GM19351 (cell line): Measurements from ENCODE around the gene ASCC3.
A peak's percentile ranks its signal among the peaks of the same experiment; 100 is the strongest.

Source experiments
- ATAC-seq: cut with Tn5 transposase; IDR thresholded peaks from one replicate; pipeline ENCODE4 v1.9.1; 2021; ENCODE audit warnings: mild to moderate bottlenecking, moderate library complexity; ENCODE audit not compliant: unreplicated experiment

ASCC3 gene

DNA sequence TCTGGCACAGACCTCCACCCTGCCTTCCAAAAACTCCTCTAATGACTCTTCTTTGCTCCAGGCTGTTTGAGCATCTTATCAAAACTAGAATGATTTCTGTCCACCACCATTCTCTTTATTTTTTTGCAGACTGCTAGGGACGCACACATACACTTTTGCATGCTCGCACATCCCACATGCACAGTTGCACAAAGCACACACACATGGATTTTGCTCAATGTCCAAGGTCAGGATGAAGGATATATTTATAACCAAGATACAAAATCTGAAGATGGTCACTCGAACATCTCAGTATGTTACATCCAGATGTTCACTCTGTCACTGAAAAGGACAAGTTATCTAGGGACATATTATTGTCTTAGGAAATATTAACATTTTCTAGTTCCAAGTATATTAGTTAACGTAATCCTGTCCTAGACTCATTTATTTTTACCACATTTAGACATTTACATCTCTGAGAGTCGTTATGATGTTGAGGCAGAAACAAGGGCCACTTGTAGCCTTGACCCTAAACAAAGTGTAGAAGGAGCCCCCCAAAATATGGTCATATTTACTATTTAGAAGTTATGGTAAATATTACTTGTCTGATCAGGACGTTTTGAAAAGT, 413.0 kb downstream of the ASCC3 start:
- no peak for ATAC-seq

DNA sequence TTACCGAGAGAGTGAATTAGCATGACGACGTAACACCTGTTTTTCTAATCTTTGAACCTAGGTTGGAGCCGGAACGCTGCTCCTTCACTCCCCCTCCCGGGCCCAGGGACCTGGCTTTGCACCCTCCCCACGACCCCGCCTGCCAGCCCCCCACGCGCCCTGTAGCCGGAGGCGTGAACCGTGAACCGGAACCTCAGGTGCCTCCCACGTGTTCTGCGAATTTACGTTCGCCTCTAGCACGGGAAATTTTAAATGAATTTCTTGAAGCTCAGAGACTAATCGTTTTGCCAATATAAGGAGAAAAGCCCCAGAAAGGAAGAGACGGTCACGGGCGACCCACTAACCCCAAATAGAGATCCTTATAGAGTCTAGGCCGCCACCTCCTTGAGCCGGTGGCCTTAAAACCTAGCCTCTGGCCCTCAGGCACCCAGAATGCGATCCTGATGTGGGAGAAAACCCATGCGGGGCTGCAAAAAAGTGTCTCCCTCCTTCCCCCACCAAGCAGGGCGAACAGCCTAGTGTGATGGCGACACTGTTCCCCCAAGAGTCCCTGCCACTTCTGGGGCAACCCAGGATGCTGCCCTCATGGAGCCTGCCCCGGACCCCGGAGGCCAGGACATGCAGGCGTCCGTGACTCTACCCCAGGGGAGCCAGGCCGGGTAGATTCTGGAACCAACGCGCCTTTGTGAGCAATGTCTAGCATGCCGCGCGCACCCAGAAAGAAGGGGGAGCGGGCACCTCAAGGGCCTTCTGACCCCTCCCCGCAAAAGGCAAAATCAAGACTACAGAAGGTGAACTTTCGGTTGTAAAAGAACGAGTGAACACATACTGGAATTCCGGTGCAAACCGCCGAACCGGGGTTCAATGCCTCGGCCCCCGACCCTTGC, 413.8 kb downstream of the ASCC3 start:
- ATAC-seq, result no peak

DNA sequence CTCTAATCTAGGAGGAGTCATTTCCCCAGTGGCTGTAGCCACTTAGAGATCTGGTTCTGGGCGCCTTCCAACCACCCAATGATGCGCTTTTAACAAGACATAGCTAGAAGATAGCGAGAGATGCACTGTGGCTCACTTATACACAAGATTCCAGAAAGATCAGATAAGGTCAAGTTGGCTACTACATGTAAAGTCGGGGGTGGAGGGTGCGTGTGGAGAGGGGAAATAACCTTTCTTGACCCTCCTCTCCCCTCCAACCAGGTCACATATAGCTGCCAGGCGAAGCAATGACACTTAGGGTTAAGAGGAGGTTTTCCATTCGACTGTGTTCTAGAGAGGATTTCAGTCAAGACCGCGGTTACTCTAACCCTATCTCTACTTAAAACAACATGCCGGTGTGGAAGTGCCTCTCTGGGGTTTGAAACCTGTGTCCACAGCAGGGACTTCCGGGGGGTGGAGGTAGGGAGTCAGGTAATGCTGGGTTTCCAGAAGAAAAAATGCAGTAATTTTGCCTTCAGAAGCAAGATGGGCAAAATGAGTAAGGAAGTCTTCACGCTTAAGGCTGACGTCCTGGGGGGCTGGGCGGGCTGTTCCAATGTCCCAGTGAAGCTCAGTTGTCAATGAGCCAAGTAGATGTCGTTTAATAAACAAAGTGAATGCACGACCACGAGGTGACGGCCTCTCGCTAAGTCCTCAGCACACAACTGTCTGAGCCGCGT, 414.6 kb downstream of the ASCC3 start:
- ATAC-seq, result no peak

DNA sequence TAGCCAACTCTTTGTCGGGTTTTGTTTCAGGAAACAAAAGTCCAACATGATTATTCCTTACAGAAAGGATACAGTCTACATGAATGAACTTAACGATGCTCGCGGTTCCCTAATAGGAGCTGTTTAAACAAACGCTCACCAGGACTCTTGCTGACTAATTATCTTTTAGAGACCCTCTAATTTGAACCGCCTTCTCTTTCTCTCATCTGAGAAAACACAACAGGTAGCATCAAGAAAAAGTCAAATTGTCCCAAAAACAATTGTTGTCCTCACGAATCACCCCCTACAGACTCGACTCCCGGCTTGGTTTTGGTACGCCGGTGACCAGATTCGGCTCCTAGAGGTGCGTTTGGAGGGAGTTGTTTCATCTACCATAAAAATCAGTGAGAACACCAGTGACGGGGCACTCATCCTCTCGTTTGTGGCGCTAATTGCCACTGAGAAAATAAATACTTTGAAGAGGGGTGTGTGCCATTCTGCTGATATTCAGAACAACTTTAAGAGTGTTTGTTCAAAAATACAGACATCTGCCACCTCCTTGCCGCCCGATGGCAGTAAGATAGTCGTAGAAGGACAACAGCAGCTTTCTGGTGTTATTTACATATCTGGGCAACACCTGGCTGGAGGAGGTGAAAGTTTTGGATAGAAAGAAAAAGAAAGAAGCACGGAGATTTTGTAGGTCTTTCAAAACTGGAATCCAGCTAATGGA, 415.3 kb downstream of the ASCC3 start:
- ATAC-seq, result no peak

DNA sequence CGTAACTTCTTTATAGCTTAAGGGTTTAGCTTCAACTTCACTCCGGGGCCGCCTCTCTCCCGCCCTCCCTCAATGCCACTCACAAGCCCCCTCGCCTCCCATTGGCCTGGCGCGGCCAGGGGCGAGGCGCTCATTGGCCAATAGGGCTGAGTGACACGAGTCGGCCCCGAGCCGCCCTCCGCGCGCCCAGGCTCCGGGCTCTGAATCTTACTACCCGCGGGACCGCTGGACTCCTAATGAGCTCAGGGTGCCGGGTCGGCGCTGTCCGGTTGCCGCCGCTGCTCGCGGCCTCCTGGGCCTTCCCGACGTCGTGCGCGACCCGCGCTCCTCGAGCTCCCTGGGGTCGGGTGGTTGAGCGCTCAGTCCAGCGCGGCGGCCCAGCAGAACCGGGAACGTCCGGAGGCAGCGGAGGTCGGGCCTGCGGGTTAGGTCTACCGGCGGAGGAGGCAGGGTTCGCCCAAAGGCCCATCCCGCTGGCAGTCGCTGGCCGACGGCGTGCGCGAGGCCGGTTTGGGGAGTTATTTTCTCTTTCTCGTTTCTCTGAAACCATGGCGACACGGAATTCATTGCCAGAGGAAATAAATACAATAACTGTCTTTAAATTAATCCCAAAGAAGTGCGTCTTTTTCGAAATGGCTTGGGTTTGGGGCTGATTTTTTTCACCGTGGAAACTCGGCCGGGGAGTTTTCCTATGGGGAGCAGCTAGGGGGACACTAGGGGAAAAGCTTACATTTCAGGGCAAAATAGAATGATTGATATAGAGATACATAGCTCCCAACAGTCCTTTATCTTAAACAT, 416.0 kb downstream of the ASCC3 start, which contains the start of gene SIM1:
TSS of gene SIM1 (minus strand) at position 19 of the 798 bp plus-strand sequence. CDS start 1,453 bp downstream, outside the sequence.
- peak; percentile 45 for ATAC-seq

DNA sequence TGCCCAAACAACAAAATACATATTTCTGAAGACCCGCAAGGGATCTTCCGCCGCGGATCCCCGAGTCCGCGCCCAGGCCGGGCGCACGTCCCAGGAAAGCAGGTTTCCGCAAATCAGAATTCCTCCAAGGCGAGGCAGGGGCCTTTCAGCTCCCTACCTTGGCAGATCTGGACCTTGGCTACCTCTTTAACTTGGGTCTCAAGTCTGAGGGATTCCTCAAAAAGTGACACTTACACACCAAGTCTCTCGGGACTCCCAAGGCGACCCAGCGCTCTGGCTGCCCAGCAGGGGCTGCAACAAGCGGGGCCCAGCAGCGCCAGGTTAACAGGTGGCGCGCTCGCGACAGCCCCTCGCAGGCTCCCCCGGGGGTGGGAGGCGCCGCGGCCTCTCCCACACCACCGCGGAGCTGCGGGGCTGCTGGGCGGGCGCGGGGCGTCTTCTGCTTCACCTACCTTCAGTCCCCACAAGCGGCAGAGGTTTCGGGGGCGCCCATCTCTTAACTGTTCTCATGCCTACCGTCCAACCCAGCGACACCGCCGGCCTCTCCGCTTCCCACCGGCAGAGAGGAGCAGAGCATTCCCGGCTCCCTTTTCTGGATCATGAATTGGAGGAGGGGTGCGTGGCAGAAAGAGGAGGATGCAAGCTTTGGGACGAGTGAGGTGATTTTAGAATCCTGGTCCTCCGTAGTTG, 416.8 kb downstream of the ASCC3 start:
- no peak for ATAC-seq

DNA sequence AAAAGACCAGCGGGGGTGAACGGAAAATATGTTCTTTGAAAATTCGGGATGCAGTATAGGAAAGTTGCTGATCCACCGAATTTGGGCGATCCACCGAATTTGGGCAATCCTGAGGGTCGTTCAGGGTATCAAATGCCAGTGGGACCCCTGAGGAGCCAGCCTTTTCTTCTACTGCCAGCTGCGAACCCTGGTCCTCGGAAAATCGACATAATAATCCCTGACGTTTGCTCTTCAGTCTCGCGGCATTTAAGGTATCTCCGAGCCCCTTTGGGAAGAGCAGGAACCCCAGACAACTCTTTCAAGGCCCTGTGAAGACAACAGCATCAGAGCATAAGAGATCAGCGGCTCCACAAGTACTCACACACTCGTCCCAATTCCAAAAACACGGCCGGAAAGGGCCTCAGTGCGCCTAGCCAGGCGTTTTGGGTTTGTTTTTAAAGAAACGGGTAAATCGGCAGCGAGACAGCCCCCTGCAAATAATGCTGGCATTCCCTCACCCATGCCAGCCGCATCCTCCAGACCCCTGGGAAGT, 417.4 kb downstream of the ASCC3 start:
- ATAC-seq, result no peak

DNA sequence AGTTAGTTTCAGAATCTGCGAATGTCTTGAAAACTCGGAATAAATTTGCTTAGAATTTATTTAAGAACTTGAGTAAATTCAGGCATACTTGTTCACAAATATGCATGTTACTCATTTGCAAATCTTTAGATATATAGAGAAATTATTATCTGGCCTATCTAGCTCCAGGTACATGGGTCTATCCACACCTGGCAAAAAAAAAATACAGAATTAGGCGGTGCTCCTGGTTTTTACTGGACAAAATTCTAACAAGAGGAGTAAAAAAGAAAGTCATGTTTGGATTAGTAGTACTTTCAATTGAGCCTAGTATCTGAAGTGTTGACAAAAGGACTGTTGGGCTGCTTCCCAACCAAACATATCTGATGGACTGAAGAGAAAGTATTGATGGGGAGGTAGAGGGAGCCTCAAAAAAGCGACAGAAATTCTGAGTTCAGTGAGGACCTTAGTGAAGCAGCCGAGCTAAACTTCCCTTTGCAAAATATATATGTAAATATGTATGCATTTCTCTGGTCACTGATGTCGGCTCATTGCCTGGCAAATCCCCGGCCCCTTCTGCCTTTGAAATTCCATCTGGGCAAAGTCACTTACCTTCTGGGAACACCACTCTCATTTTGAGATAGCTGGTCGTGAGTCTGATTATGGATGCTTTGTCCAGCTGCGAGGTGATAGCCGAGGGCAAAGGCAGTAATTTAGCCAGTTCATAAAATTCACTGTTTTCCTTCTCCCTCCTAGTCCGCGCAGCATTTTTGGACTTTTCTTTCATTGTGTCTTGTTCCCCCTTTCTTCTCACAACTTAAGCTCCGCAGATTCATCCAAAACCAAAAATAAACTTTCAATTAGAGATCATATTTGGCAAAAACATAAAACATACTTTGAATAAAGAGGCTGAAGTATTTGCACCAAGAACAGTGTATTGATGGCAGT, 418.2 kb downstream of the ASCC3 start:
- no peak for ATAC-seq

DNA sequence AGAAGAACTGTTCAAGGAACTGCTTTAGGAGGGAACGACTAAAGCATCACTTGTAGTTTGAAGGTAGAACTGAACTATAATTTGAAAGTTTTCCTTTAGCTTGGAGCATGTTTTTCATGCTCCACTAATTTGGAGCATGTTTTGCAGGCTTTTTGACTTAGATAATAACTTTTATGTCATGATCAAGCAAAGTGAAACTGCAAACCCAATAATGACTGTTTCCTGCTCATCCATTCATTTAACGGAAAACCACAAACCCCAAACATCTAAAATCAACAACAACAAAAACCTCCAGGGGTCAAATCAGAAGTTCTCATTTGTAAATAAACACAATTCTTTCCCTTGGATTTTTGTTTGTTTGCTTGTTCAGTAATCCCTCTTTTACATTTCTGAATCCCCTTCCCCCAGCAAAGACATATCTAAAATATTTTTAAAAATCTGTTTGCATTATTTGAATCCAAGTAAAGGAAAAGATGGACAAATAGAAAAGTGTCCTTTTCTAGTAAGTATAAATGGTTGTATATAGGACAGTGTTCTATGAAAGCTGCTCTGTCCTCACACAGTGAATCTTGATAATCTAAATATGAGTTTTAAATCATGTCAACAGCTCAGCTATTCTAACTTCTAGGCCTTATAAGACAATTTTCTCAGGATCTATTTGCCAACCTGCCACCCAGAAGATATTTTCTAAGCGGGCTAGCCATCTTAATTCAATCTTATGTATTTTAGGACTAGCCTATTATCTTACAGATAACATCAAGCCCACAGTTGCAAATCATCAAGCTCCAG, 419.0 kb downstream of the ASCC3 start:
- no peak for ATAC-seq

DNA sequence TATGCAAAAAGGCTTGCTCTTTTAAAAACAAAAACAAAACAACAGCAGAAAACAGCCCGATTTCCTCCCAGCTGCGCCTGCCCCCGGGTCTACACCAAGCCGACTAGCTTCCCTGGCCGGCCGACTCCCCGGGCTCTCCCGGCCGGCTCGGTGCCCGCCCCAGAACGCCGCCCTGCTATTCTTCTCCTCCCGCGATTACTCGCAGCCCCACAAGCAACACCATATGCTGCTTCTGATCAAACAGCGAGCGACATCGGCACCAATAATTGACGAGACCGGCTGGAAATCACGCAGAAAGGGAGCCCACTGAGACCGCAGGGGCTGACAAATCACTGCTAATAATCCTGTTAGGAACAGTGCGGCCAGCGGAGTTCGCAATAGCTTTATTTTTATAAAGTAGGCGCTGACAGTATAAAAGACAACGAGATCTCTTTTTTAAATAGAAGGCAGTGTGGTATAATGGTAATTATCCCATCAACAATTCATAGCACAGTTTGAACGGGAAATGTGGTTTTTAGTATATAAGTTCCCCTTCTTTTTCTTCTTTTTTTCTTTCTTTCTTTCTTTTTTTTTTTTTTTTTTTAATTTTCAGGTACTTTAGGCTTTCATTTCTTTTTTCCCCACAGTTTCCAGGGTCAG, 419.7 kb downstream of the ASCC3 start:
- ATAC-seq, result no peak

DNA sequence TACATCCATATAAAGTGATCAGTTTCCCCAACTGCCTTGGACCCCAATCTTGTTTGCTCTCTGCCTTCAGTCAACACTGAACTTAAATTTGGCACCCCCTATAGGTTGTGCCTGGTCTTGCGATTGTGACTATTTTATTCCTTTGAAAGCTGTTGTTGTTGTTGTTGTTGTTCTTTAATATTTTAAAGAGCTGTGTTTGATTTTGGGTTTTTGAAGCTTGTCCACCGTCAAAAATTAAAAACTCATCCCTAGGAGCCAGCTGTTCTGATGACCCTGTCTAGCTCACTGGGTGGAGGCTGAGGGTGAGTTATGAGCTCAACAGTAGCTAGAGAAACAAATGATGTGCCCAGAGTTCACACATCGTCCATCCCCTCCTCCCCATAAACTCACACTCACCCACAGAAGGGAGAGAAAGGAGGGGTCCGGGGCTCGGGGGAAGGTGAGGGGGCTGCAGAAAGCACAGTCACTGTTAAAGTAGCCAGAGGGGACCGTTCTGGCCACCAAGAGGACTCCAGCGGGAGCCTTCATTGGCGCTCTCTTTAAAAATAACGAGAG, 420.4 kb downstream of the ASCC3 start:
- no peak for ATAC-seq

DNA sequence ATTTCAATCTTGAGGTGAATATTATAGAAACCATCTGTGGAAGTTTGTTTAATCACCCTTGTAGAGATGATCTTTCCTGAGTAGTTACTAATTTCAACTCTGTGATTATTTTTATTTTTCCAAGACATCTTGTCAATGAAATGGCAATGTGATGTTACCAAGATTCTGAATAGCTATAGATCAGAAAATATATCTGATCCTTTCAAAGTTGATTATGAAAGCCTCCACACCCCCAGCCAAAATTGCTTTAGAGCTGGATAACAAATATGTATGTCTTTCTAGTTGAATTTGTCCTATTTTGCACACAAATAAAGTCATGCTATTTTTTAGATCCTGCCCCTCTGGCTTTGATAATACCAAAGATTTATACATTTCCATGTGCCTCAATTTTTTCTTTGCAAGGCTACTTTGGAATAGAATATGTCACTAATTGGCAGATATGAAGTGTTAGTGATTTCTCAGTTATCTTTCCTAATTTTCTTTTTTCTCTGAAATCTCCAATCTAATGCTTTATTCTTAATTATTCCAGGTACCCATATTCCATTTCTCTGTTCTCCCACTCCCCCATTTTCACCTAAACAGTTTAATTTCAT, 421.4 kb downstream of the ASCC3 start:
- no peak for ATAC-seq

DNA sequence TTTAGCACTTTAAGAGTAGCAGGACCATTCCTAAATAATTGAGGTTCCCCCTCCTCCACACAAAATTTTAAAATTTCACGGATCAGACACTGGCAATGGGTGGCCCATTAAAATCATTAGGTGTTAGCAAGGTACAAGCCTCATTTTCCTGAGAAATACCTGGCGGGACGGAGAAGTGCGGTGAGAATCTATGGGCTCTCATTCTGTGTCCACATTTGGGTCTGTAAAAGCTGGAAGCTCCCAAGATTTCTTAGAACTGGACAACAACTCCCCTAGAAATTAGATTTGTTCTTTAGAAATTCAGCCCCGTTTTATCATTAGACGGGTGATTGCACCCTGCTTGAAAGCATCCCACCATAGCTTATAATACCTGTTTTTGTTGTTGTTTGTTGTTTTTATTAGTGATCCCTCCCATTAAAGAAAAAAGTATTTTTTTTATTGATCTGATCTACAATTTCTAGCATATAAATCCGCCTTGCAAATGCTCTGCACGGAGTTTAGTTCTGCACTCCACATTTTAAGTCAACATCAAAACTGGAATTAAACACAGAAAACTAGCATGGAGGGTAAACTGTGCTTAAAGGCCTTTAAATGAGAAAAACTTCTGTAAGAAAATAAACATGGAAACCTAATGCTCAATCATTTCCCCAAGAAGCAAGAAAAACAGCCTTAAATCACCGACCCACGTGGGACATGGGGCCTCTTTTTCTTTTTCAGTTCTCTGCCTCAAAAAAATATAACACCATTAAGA, 422.1 kb downstream of the ASCC3 start:
- ATAC-seq, result no peak
